HG03159 (cell line): ENCODE data around the gene TRNAU1AP.
"Not testable (repeated sequence)": the region's sequence is repeated elsewhere in the genome, so short reads cannot be mapped to it uniquely, and the experiment has no call there.

Source experiments
- ATAC-seq: cut with Tn5 transposase; IDR thresholded peaks from one replicate; pipeline ENCODE4 v1.9.1; 2021; ENCODE audit warnings: mild to moderate bottlenecking, moderate library complexity; ENCODE audit not compliant: unreplicated experiment

Gene TRNAU1AP

GRCh38 chr1:28521502-28522164 lies 31.3 kb upstream of the TRNAU1AP start:
- ATAC-seq = no peak

GRCh38 chr1:28522537-28522936 lies 30.3 kb upstream of the TRNAU1AP start:
- ATAC-seq = not testable (repeated sequence)

GRCh38 chr1:28525002-28525642 lies 27.8 kb upstream of the TRNAU1AP start:
- not testable (repeated sequence) for ATAC-seq

- no peak for ATAC-seq
These were observed 26.0 kb upstream of the TRNAU1AP start for GRCh38 chr1:28526886-28527285.

GRCh38 chr1:28530456-28530855 lies 22.4 kb upstream of the TRNAU1AP start:
- no peak for ATAC-seq

GRCh38 chr1:28534671-28535070 lies 18.2 kb upstream of the TRNAU1AP start:
- ATAC-seq = no peak

- no peak for ATAC-seq
These were observed 17.7 kb upstream of the TRNAU1AP start for GRCh38 chr1:28535180-28535579.

- ATAC-seq = no peak
These were observed 15.3 kb upstream of the TRNAU1AP start for GRCh38 chr1:28537457-28538199.

- ATAC-seq = no peak
These were observed 14.6 kb upstream of the TRNAU1AP start for GRCh38 chr1:28538286-28538685.

GRCh38 chr1:28540651-28541050 lies 12.2 kb upstream of the TRNAU1AP start:
- ATAC-seq = no peak

- ATAC-seq = not testable (repeated sequence)
These were observed 11.4 kb upstream of the TRNAU1AP start for GRCh38 chr1:28541414-28542015.

- ATAC-seq = no peak
These were observed 7.6 kb upstream of the TRNAU1AP start for GRCh38 chr1:28545246-28545628.

- ATAC-seq = no peak
These were observed 4.6 kb upstream of the TRNAU1AP start for GRCh38 chr1:28548318-28548717.

GRCh38 chr1:28551381-28551780 lies 1.5 kb upstream of the TRNAU1AP start:
- ATAC-seq = no peak

GRCh38 chr1:28560886-28561285 lies 8.0 kb downstream of the TRNAU1AP start:
- no peak for ATAC-seq

- ATAC-seq = no peak
These were observed 11.4 kb downstream of the TRNAU1AP start for GRCh38 chr1:28564310-28564709.

- ATAC-seq = no peak
These were observed 12.2 kb downstream of the TRNAU1AP start for GRCh38 chr1:28565040-28565439.

- ATAC-seq = no peak
These were observed 12.8 kb downstream of the TRNAU1AP start for GRCh38 chr1:28565726-28566125.

- ATAC-seq = no peak
These were observed 14.0 kb downstream of the TRNAU1AP start for GRCh38 chr1:28566931-28567330.

GRCh38 chr1:28571911-28572310 lies 19.0 kb downstream of the TRNAU1AP start:
- ATAC-seq = no peak

- not testable (repeated sequence) for ATAC-seq
These were observed 20.0 kb downstream of the TRNAU1AP start for GRCh38 chr1:28572891-28573290.

GRCh38 chr1:28573564-28573963 lies 20.7 kb downstream of the TRNAU1AP start:
- ATAC-seq = no peak
